NCI-H128 (cell line): Measurements from ENCODE around the gene KCNS3.
A peak's percentile ranks its signal among the peaks of the same experiment; 100 is the strongest.

Experiments
- DNase-seq: peaks from one replicate; lab custom pipeline; 2025; ENCODE audit not compliant: unreplicated experiment; lab: John Stamatoyannopoulos, UW

The KCNS3 gene

GRCh38 chr2:17877811-17878280 is 621 bp upstream of the KCNS3 start:
- DNase-seq, result no peak

- no peak for DNase-seq
Observed at GRCh38 chr2:17879137-17879912, 858 bp downstream of the KCNS3 start.

GRCh38 chr2:17879913-17880274 is 1.4 kb downstream of the KCNS3 start:
- DNase-seq, result no peak

DNA sequence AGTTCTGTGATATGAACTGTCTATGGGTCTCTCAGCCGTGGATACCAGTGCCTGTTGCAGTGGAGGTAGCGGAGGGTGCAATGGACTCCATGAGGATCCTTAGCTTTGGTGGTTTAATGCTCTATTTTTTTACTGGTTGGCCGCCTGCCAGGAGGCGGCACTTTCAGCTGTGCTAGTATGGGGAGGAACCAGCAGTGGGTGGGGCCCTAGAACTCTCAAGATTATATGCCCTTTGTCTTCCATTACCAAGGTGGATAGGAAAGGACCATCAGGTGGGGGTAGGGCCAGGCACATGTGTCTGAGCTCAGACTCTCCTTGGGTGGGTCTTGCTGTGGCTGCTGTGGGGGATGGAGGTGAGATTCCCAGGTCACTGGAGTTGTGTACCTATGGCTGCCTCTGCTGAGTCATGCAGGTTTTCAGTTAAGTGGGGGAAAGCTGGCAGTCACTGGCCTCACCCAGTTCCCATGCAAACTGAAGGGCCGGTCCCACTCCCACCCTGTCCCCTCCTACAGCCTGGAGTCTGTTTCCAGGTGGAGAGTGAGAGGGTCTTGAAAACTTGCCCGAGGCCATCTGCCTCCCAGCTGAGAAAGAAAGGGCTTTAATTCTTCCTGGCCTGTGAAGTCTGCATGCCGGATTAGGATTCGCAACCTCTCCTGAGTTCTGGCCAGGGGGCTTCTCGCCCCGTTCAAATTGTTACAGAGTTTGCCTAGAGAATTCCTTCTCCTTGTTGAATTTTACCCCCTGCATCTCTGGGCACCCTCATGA is 14.5 kb downstream of the KCNS3 start:
- no peak for DNase-seq

DNA sequence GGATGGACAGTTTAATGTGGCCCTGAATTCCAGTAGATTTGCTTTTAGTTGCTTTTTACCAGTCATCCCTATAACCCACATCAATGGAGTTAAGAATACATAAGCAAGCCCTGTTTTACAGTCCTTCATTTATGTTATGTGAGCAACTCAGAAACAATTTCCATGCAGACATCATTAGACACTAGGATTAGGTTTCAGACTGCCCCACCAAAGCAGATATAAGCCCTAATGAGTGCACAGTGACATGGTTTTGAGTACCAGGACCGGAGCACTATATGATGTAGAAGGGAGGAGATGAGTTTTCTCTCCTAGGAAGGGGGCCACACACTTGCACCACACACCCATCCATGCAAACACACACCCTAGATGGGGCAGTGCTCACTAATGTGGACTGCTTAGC is 15.5 kb downstream of the KCNS3 start:
- DNase-seq, result no peak

- DNase-seq, result no peak
Observed at GRCh38 chr2:17894556-17894955, 16.1 kb downstream of the KCNS3 start.

DNA sequence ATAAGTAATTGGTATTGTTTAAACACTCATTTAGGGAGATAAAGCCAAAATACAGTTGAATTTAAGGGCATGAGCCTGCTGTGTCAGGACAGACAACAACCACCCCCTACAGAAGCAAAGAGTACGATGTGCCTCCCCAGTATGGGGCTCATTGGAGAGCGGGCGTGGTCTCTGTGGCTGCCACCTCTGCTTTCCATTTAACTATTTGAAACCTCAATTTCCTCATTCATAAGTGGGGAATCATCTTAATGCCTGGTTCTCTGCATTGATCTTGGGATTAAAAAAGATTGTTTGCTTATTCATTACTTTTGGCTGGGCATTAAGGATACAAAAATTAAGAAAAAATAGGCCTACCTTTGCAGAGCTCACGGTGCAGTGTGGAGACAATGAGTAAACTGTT is 21.4 kb downstream of the KCNS3 start:
- no peak for DNase-seq

DNA sequence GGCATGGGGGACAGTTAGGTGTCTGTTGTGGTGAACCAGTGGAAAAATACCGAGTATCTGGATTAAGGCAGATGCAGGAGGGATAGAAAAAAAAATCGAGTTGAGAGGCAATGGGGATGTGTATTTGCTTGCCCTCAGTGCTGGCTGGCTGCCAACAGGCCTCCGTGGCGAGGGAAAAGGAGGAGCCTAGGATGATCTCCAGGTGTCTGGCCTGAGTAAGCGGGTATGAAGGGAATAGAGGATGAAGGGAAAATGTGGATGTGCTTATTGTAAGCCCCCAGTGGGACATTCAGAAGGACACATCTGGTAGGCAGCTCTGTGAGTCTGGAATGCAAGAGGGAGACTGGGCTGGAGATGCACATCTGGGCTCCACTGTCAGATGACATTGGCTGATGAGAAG is 22.8 kb downstream of the KCNS3 start:
- peak; percentile 47 for DNase-seq

- DNase-seq, result no peak
Observed at GRCh38 chr2:17910980-17911379, 32.5 kb downstream of the KCNS3 start.

- no peak for DNase-seq
Observed at GRCh38 chr2:17911491-17912260, 33.2 kb downstream of the KCNS3 start.

DNA sequence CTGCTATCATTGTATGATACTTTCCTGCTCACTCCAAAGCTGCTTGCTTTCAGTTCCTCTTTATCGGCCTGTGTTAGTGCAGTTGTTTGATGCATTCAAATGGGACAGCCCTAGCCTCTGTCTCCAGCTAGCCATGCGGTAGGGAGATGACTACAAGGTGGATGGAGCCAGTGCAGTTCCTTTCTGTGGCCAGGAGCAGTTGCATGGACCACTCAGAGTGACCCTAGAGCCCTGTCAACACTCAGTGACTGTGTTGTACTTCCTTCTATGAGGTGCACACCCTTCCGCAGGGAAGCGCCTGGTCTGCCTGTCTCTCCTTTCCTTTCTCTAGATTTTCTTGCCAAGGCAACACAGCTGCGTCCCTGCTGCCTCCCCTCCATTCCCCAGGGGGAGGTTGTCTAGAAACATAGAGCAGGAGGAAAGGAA is 33.8 kb downstream of the KCNS3 start:
- no peak for DNase-seq

GRCh38 chr2:17915099-17915498 is 36.6 kb downstream of the KCNS3 start:
- no peak for DNase-seq

GRCh38 chr2:17915811-17916518 is 37.5 kb downstream of the KCNS3 start:
- no peak for DNase-seq

DNA sequence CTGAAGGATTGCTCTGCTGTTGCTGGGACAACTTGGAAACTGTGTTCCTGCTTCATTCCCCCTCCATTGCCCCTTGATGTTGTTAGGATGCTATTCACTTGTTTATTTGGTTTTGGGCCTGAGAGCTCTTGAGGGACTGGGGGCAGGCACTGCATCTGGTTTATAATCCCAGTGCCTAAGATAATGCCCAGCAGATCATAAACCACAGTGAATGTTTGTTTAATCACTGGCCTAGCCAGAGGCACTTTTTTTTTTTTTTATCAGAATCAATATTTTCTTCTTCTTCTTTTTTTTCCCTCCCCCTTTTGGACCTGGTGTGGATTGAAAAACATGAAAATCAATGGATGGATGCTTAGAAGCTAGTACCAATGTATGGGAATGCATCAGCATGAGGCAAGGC is 38.1 kb downstream of the KCNS3 start:
- DNase-seq, result no peak

DNA sequence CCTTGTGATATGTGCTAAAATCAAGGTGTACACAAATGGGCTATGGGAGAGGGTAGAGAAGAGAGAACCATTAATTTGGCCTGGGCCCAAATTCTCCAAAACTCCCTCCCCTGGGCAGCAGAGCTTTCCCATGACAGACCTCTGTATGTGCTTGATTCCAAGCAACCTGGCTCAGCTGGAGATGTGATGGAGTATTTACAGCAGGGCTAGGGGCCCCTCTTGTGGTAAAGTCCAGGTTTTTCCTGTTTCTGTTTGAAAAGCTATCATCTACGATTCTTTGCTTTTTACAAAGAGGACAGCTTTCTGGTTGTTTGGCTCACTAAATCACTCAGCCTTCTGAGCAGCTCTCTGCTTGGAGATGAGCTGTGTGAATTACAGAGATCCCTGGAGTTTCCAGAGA is 40.3 kb downstream of the KCNS3 start:
- no peak for DNase-seq

DNA sequence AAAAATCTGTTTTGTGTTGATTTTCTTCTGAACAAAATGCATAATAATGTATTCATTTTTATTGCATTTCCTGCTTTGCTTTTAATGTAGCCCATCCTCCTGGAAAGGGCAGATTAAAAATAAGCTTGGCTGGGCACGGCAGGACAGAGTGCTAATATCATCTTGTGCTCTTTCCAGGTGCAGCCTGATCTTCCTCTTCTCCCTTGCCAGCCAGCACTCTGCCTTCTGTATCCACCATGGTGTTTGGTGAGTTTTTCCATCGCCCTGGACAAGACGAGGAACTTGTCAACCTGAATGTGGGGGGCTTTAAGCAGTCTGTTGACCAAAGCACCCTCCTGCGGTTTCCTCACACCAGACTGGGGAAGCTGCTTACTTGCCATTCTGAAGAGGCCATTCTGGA is 52.3 kb downstream of the KCNS3 start:
- DNase-seq, result no peak

GRCh38 chr2:17933256-17933655 is 54.8 kb downstream of the KCNS3 start:
- DNase-seq, result no peak

DNA sequence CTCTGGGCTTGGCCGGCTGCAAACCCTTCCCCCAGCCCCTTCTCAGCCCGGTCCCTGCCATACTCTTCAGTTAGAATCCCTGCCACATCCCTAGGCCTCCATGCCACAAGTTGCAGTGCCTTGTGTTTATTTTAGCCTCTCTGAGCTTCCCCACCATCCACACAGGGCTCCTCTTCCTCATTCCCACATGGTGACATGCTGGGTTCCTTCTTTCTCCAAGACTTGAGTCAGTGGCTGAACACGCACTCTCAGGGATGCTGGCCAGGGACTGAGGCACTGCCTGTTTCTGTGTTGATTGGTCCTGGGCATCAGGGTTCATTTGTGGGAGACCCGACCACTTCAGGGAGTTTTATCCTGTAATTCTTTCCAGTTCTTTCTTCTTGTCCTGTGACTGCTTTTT is 56.3 kb downstream of the KCNS3 start:
- DNase-seq, result no peak

DNA sequence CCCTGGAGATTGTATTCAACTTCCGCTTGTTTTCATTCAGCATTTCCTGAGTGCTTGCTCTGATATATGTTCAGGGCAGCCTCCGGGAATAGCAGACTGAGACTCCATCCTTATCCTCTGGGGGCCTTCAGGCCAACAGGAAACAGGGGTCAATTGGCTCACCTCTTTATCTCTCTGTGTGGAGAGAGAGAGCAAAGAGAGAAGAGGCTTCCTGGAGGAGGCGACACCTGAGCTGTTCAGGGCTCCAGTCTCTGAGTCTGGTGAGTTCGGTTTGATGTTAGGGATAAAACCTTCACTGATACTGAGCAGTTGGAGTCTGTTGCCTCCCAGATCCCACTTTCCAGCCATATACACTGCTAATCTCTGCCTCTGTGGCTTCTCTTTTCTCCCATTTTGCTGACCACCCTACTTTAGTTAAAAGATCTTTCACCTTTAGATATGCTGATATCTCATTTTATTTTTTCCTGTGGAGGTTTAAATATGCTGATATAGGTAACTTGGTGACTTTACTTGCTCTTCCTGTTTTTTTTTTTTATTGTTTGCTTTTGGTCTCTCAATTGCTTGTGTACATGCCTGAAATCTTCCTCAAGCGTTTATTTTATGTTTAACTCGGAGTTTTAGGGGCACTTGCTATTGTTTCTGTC is 56.9 kb downstream of the KCNS3 start:
- DNase-seq, result no peak

DNA sequence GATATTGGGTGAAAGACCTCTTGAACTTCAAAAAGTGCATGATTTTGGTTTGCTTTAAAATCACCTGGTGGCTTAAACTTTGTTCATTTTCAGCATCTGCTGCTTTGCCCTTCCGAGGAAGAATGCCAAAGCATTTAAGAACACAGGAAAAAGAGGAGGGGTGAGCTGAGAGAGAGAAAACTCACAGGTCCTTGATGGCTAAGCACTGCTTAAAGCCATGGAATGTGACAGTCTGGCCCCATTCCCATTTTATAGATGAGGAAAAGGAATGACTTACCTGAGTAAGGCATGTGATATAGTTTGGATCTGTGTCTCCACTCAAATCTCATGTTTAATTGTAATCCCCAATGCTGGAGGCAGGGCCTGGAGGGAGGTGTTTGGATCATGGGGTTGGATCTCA is 58.1 kb downstream of the KCNS3 start:
- DNase-seq, result no peak
